Ramos (cell line): ENCODE data around the gene GOLGA6A.
"Not testable (repeated sequence)": the region's sequence is repeated elsewhere in the genome, so short reads cannot be mapped to it uniquely, and the experiment has no call there.

ENCODE experiments used
- in situ Hi-C: fragments of 300-500 bp; cut with MboI; formaldehyde crosslinking; loops from one replicate; pipeline ENCODE4 v1.14.3; 2022; ENCODE audit warnings: low sequenced_read_pairs; ENCODE audit not compliant: unreplicated experiment

Gene GOLGA6A

GRCh38 chr15:74056330-74056729 is 26.0 kb downstream of the GOLGA6A start:
- in situ Hi-C loops, result loop anchor here (5.0 kb wide), 1 partner anchor 71 kb away; no protein-coding TSS in a partner anchor

DNA sequence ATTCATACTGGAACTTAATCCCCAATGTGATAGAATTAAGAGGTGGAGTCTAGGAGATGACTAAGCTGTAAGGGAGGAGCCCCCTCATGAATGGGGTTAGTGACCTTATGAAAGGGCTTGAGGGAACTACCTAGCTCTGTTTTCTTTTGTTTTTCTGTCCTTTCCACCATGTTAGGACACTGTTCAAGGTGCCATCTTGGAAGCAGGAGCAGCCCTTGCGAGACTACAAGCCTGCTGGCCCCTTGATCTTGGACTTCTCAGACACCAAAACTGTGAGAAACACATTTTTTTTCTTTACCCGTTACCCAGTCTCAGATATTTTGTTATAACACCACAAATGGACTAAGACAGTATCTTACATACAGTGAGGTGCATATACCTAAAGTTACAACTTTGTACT is 26.5 kb downstream of the GOLGA6A start:
- in situ Hi-C loops, result loop anchor here (5.0 kb wide), 1 partner anchor 71 kb away; no protein-coding TSS in a partner anchor

GRCh38 chr15:74053941-74054529 is 28.3 kb downstream of the GOLGA6A start:
- in situ Hi-C loops, result no loop called here

- in situ Hi-C loops, result no loop called here
Measured at GRCh38 chr15:74053517-74053916, 28.8 kb downstream of the GOLGA6A start.

- in situ Hi-C loops, result not testable (repeated sequence)
Measured at GRCh38 chr15:74052271-74053260, 29.8 kb downstream of the GOLGA6A start.

DNA sequence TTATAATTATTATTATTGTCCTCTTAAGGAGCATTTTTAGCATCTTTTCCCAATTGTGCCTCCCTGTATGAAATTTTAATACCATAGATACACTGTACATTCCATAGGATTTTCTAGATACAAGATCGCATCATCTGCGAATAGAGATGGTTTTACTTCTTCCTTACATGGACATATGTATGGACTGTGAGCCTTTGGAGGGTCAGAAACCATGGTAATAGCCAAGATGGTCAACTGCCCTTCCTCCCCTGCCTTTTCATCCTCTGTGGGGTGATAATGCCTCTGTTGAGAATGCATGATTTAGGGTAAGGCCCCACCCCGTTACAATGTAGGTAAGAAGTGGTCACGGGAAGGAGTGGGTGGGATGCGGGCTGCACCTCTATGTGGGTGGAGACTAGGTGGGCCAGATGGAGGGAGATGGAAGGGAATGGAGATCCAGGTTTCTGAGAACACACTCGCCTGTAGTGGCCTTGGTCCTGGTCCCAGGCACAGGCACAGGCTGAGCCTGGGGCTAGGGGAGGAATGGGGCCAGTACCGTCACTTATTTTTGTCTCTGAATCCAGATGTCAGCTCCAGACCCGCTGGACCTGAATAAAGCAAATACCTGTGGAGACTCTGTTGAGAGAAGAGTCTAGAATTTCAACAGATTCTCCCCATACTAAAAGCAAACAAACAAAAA is 31.7 kb downstream of the GOLGA6A start:
- in situ Hi-C loops, result no loop called here

- in situ Hi-C loops, result no loop called here
Measured at GRCh38 chr15:74050127-74050526, 32.2 kb downstream of the GOLGA6A start.

GRCh38 chr15:74046275-74046674 is 36.1 kb downstream of the GOLGA6A start:
- in situ Hi-C loops, result no loop called here

DNA sequence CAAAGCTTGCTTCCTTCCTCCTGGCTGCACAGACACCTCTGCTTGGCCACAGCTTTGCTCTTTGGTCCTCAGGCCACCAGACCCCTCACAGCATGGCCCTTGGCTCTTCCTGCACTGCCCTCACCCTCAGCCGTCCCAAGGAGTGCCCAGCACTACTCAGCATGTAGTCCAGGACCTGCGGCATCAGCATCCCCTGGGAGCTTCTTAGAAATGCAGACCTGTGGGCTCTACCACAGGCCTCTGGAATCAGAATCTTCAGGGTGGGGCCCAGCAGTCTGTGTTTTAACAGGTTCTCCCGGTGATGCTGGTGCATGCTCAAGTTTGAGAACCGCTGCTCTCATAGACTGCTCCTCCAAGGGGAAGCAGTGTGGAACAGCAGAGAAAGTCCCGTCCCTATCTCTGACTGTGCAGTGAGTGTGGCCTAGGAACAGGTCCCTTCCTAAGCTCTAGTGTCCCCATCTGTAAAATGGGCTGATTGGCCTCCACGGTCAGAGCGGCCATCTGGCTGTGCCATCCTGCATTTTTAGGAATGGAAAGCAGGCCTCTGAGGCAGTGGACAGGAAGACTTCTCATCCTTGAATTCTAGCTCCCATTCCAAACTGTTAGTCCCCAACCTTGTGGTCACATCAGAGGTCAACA is 36.6 kb downstream of the GOLGA6A start:
- in situ Hi-C loops, result no loop called here

DNA sequence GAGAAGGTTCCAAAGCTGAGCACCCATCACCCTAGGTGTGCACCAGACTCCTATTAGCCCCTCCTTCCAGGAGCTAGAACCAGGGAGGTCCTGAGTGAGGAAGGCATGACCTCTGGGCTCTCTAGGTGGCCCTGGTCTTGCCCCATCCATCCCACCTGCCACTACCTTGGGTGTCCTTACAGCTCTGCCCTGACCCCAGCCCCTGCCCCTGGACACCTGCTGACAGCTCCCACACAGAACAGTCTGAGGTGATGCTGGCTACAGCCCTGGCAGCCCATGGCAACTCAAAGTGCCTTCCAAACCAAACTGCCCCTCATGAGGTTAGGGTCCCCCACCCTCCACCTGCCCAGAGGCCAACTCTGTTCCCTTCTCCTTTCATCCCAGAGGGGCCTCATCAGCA is 37.2 kb downstream of the GOLGA6A start:
- in situ Hi-C loops, result no loop called here

DNA sequence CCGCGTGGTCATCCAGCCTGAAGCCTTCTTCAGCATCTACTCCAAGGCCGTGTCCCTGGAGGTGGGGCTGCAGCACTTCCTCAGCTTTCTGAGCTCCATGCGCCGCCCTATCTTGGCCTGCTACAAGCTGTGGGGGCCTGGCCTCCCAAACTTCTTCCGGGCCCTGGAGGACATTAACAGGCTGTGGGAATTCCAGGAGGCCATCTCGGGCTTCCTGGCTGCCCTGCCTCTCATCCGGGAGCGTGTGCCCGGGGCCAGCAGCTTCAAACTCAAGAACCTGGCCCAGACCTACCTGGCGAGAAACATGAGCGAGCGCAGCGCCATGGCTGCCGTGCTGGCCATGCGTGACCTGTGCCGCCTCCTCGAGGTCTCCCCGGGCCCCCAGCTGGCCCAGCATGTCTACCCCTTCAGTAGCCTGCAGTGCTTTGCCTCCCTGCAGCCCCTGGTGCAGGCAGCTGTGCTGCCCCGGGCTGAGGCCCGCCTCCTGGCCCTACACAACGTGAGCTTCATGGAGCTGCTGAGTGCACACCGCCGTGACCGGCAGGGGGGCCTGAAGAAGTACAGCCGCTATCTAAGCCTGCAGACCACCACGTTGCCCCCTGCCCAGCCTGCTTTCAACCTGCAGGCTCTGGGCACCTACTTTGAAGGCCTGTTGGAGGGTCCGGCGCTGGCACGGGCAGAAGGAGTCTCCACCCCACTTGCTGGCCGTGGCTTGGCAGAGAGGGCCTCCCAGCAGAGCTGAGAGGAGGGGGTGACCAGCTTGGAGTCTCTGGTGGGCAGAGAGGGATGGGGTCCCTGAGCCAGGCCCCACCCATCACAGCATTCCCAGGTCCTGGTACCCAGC is 37.9 kb downstream of the GOLGA6A start:
- in situ Hi-C loops, result no loop called here

- in situ Hi-C loops, result no loop called here
Measured at GRCh38 chr15:74043425-74044266, 38.7 kb downstream of the GOLGA6A start.

GRCh38 chr15:74042603-74043424 is 39.5 kb downstream of the GOLGA6A start:
- in situ Hi-C loops, result no loop called here

DNA sequence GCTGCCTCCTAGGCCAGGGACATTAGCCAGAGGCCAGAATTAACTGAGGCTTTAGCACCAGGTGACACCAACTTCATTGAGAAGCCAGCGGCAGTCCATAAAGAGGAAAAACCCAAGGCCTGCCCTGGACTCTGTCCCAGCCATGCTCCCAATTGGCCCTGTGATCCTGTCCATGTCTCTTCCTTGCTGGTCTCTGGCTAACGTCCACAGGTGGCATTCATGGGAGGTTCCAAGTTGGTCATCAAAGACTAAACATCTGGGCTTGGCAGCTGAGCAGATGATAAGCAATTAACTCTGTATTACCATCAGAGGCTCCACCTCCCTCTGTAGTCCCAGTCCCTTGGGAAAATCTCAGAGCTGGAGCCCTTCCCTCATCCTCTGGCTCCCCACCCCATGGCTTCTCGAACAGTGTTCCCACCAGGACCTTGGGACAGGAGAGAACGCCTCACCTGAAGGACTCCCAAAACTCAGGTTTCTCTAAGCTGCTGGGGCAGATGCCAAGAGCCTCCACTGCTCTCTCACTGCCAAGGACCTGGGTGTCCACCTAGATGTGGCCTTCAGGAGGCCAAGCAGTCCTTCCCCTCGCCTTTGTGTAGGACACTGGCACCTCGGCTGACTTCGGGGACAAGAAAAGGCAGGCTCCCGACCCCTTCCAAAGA is 40.4 kb downstream of the GOLGA6A start:
- in situ Hi-C loops, result no loop called here

GRCh38 chr15:74041311-74041756 is 41.0 kb downstream of the GOLGA6A start:
- in situ Hi-C loops, result no loop called here

GRCh38 chr15:74040109-74040850 is 42.1 kb downstream of the GOLGA6A start:
- in situ Hi-C loops, result no loop called here

- in situ Hi-C loops, result no loop called here
Measured at GRCh38 chr15:74039656-74040010, 42.7 kb downstream of the GOLGA6A start.
